Measurements from ENCODE around the gene KIF25. TPM values are rescaled to one million over a fixed set of nuclear protein-coding genes. Genes with fewer than 3 reads are reported as not detected.

Gene KIF25
- total RNA-seq, 1 experiment from 2014 or later = not detected

DNA sequence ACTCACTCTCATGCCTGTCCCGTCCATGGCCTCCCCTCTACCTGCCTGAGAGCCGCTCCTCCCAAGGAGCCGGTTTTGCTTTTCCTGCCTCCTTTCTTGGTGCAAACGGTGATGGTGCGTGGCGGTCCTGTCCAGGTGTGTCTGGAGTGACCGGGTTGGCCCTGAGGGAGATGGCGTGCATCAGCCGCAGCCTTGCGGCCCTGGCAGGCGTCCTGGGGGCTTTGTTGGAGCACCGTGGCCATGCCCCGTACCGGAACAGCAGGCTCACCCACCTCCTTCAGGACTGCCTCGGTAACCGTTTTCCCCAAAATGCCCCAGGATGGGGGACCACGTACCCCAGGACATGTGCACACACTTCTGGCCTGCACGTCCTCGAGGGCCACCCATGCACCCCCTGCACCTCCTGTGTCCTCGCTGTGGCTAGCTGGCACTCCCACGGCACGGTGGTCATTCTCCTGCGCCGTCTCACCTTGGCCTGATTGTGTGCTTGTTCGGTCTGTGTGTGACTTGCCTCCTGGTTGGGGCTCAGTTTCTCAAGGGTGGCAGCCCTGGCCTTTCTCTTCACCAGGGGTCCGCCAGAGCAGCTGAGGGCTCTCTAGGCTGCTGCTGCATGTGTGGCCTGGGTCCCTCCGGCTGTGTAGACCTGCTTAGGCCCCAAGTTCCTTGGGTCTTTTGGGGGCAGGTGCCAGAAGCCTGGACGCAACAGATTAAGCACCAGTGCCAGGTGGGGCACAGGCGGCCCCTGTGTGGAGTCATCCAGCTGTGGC lies 45.1 kb downstream of the KIF25 start:
- Histone ChIP-seq H3K9me3 (ENCODE audit: insufficient read depth, low read depth) (peaks cover 4% of the 10 kb centered on the region; the same call in 1 of the 2 replicates), H3K27me3 (ENCODE audit: insufficient read depth, low read depth) (peaks cover 51% of the 10 kb centered on the region), H3K4me1 (replicated peaks; ENCODE audit: insufficient read depth) (peaks cover 12% of the 10 kb centered on the region), H3K79me2 (ENCODE audit: low read depth) (no peaks in the 10 kb centered on the region), H3K27ac (no peak overlapping the region), H3K9me2 (ENCODE audit: insufficient read depth) (no peaks in the 10 kb centered on the region), H3K4me3 (no peak overlapping the region), H3F3A (ENCODE audit: insufficient read depth, low read depth) (peaks cover 8% of the 10 kb centered on the region; the same call in 1 of the 2 replicates), H3K4me2 (no peak overlapping the region), H2AFZ (no peak overlapping the region), H4K20me1 (ENCODE audit: insufficient read depth) (no peaks in the 10 kb centered on the region), H3K36me3 (ENCODE audit: low read depth) (no peaks in the 10 kb centered on the region)
- ChIA-PET POLR2A (ENCODE audit: unreplicated experiment) (no interaction called here), CTCF (no interaction called here)
- no peak for TF ChIP-seq EZH2 (IDR thresholded peaks at IDR 0.05; ENCODE audit: low read depth)
- TF ChIP-seq, protein P1, sequence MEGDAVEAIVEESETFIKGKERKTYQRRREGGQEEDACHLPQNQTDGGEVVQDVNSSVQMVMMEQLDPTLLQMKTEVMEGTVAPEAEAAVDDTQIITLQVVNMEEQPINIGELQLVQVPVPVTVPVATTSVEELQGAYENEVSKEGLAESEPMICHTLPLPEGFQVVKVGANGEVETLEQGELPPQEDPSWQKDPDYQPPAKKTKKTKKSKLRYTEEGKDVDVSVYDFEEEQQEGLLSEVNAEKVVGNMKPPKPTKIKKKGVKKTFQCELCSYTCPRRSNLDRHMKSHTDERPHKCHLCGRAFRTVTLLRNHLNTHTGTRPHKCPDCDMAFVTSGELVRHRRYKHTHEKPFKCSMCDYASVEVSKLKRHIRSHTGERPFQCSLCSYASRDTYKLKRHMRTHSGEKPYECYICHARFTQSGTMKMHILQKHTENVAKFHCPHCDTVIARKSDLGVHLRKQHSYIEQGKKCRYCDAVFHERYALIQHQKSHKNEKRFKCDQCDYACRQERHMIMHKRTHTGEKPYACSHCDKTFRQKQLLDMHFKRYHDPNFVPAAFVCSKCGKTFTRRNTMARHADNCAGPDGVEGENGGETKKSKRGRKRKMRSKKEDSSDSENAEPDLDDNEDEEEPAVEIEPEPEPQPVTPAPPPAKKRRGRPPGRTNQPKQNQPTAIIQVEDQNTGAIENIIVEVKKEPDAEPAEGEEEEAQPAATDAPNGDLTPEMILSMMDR (conservative IDR thresholded peaks at IDR 0.05) = no peak
- DNase-seq = no peak
- intact Hi-C loops (cut with micrococcal nuclease; ENCODE audit: unreplicated experiment) = no loop called here
- BruUV-seq (replicated peaks) = no TSS peak

DNA sequence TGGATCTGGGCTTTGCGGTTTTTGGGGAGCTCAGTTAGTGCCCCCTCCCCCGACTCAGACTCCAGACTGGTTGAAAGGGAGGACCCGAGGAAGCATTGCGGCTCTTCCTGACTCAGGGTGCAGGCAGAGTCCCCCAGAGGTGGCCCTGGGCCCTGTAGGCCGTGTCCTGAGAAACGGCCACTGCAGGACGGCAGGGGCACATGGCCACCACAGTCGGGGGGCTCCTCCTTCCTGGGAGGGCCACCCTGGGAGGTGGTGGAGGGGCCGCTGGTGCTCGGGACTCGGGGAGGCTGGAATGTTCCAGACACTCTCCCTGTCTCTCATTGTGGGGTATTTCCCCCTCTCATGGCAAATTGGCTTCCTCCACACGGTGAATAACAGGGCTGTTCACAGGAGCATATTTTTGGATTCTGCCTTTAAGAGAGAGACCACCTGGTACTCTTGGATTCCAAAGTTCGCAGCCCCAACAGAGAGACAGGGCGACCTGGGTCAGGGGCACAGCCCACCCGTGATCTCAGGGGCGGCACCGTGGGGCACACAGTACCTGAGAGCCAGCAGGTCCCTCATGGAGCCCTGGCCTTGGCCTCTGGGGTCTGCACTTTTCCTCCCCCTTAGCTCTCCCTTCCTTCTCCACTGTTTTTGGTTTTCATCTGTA lies 45.8 kb downstream of the KIF25 start:
- POLR2A ChIA-PET (ENCODE audit: unreplicated experiment) = no interaction called here
- no peak for DNase-seq
- no peaks in the 10 kb centered on the region for H3K36me3 ChIP-seq (ENCODE audit: low read depth)
- peaks cover 1% of the 10 kb centered on the region; the same call in 1 of the 2 replicates for H3F3A ChIP-seq (ENCODE audit: insufficient read depth, low read depth)
- no peaks in the 10 kb centered on the region for H4K20me1 ChIP-seq (ENCODE audit: insufficient read depth)
- H3K27me3 ChIP-seq (ENCODE audit: insufficient read depth, low read depth) = peaks cover 47% of the 10 kb centered on the region
- H3K27ac ChIP-seq = no peak overlapping the region
- no peak for TF ChIP-seq EZH2 (IDR thresholded peaks at IDR 0.05; ENCODE audit: low read depth)
- TF ChIP-seq, protein P1 (conservative IDR thresholded peaks at IDR 0.05) = no peak
- no peak overlapping the region for H2AFZ ChIP-seq
- H3K4me3 ChIP-seq = no peak overlapping the region
- H3K79me2 ChIP-seq (ENCODE audit: low read depth) = no peaks in the 10 kb centered on the region
- H3K9me3 ChIP-seq (ENCODE audit: insufficient read depth, low read depth) = peaks cover 4% of the 10 kb centered on the region; the same call in 1 of the 2 replicates
- H3K4me2 ChIP-seq = no peak overlapping the region
- intact Hi-C loops (cut with micrococcal nuclease; ENCODE audit: unreplicated experiment) = no loop called here
- BruUV-seq (replicated peaks) = no TSS peak
- no peaks in the 10 kb centered on the region for H3K9me2 ChIP-seq (ENCODE audit: insufficient read depth)
- CTCF ChIA-PET = no interaction called here
- H3K4me1 ChIP-seq (replicated peaks; ENCODE audit: insufficient read depth) = peaks cover 5% of the 10 kb centered on the region

DNA sequence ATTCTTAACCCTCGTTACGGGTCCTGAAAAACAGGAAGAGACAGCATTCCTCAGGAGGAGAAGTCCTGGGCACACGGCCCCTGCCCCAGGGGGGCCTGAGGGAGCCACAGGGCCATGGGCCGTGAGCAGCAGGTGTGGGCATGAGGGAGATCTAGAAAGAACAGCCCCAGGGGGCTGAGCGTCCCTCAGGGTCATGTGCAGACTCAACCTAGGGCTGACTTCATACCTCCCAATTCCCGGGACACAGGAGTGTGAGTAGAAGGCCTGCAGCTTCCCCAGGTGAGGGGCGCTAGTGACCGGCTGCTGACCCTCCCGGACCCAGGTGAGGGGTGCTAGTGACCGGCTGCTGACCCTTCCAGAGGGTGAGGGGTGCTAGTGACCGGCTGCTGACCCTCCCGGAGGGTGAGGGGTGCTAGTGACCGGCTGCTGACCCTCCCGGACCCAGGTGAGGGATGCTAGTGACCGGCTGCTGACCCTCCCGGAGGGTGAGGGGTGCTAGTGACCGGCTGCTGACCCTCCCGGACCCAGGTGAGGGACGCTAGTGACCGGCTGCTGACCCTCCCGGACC lies 46.5 kb downstream of the KIF25 start:
- no peaks in the 10 kb centered on the region for H3F3A ChIP-seq (ENCODE audit: insufficient read depth, low read depth)
- ChIA-PET CTCF (no interaction called here), POLR2A (ENCODE audit: unreplicated experiment) (no interaction called here)
- no TSS peak for BruUV-seq (replicated peaks)
- peaks cover 4% of the 10 kb centered on the region; the same call in 1 of the 2 replicates for H3K9me3 ChIP-seq (ENCODE audit: insufficient read depth, low read depth)
- no peaks in the 10 kb centered on the region for H4K20me1 ChIP-seq (ENCODE audit: insufficient read depth)
- no peak overlapping the region for H3K4me3 ChIP-seq
- H2AFZ ChIP-seq = no peak overlapping the region
- intact Hi-C loops (cut with micrococcal nuclease; ENCODE audit: unreplicated experiment) = no loop called here
- no peak for DNase-seq
- no peaks in the 10 kb centered on the region for H3K9me2 ChIP-seq (ENCODE audit: insufficient read depth)
- no peaks in the 10 kb centered on the region for H3K36me3 ChIP-seq (ENCODE audit: low read depth)
- no peaks in the 10 kb centered on the region for H3K4me1 ChIP-seq (replicated peaks; ENCODE audit: insufficient read depth)
- peaks cover 46% of the 10 kb centered on the region for H3K27me3 ChIP-seq (ENCODE audit: insufficient read depth, low read depth)
- H3K27ac ChIP-seq = no peak overlapping the region
- no peaks in the 10 kb centered on the region for H3K79me2 ChIP-seq (ENCODE audit: low read depth)
- no peak overlapping the region for H3K4me2 ChIP-seq
- TF ChIP-seq, protein P1 (conservative IDR thresholded peaks at IDR 0.05) = no peak
- TF ChIP-seq EZH2 (IDR thresholded peaks at IDR 0.05; ENCODE audit: low read depth) = no peak
